GM23338 (cell line): Measurements from ENCODE around the gene CYP20A1. TPM values are rescaled to one million over a fixed set of nuclear protein-coding genes. Genes with fewer than 3 reads are reported as not detected.

Experiments used
- ATAC-seq: fragments of 200-7000 bp; cut with Tn5 transposase; 3 replicates; pipeline ENCODE4 v1.9.1; 2020
- DNase-seq: peaks from one replicate; pipeline ENCODE4 v3.0.0-alpha.2; 2015; ENCODE audit warnings: low spot score
- H2AFZ ChIP-seq: fragments of 200-600 bp; sonication (generic); 2 replicates; pipeline ENCODE4 v1.8.0; 2016; ENCODE audit warnings: antibody characterized with exemption, mild to moderate bottlenecking, moderate library complexity
- H3F3A ChIP-seq: fragments of 200-600 bp; sonication (generic); replicated peaks from 2 replicates; pipeline ENCODE4 v1.8.0; 2017; ENCODE audit warnings: antibody characterized with exemption, mixed run types, low read depth
- H3K27ac ChIP-seq: fragments of 200-600 bp; sonication (generic); 2 replicates; pipeline ENCODE4 v1.6.1; 2016; ENCODE audit warnings: low read depth
- H3K27me3 ChIP-seq: fragments of 200-600 bp; sonication (generic); 2 replicates; pipeline ENCODE4 v1.8.0; 2016; ENCODE audit warnings: mild to moderate bottlenecking, mixed run types, moderate library complexity; ENCODE audit not compliant: insufficient read depth
- H3K36me3 ChIP-seq: fragments of 200-600 bp; sonication (generic); 2 replicates; pipeline ENCODE4 v1.8.0; 2016; ENCODE audit warnings: mild to moderate bottlenecking; ENCODE audit not compliant: insufficient read depth
- H3K4me1 ChIP-seq: fragments of 200-600 bp; sonication (generic); 2 replicates; pipeline ENCODE4 v1.8.0; 2016; ENCODE audit warnings: mild to moderate bottlenecking, moderate library complexity; ENCODE audit not compliant: insufficient read depth
- H3K4me2 ChIP-seq: fragments of 200-600 bp; sonication (generic); 2 replicates; pipeline ENCODE4 v1.7.1; 2017; ENCODE audit warnings: mixed run types
- H3K4me3 ChIP-seq: fragments of 200-600 bp; sonication (generic); 2 replicates; pipeline ENCODE4 v1.6.1; 2016; ENCODE audit warnings: mixed run types
- H3K79me2 ChIP-seq: fragments of 200-600 bp; sonication (generic); replicated peaks from 2 replicates; pipeline ENCODE4 v1.8.0; 2017; ENCODE audit warnings: mild to moderate bottlenecking; ENCODE audit not compliant: insufficient read depth
- H3K9me2 ChIP-seq: fragments of 200-600 bp; sonication (generic); 2 replicates; pipeline ENCODE4 v1.8.0; 2017; ENCODE audit not compliant: insufficient read depth
- H4K20me1 ChIP-seq: fragments of 200-600 bp; sonication (generic); replicated peaks from 2 replicates; pipeline ENCODE4 v1.8.0; 2017; ENCODE audit warnings: mild to moderate bottlenecking; ENCODE audit not compliant: insufficient read depth
- H3K27ac Mint-ChIP-seq: 2 replicates; pipeline ENCODE4 v1.8.0; 2020; ENCODE audit warnings: inconsistent platforms, mild to moderate bottlenecking, moderate library complexity, mixed read lengths
- H3K27me3 Mint-ChIP-seq: 3 replicates; pipeline ENCODE4 v1.8.0; 2022; ENCODE audit warnings: low read depth, mild to moderate bottlenecking, moderate library complexity, mixed read lengths, inconsistent platforms; ENCODE audit not compliant: insufficient read depth, poor library complexity
- H3K36me3 Mint-ChIP-seq: 3 replicates; pipeline ENCODE4 v1.8.0; 2021; ENCODE audit warnings: low read depth, mild to moderate bottlenecking, inconsistent platforms, moderate library complexity, mixed read lengths
- H3K4me1 Mint-ChIP-seq: 3 replicates; pipeline ENCODE4 v1.8.0; 2020; ENCODE audit warnings: mild to moderate bottlenecking, inconsistent platforms, mixed read lengths
- H3K4me3 Mint-ChIP-seq: 3 replicates; pipeline ENCODE4 v1.8.0; 2021; ENCODE audit warnings: moderate library complexity, mild to moderate bottlenecking, inconsistent platforms, mixed read lengths
- H3K9me3 Mint-ChIP-seq: 3 replicates; pipeline ENCODE4 v1.8.0; 2020; ENCODE audit warnings: moderate library complexity, mild to moderate bottlenecking, inconsistent platforms, mixed read lengths
- CREB1 ChIP-seq: fragments of 250-450 bp; sonication (Bioruptor Pico); IDR thresholded peaks from 2 replicates; pipeline ENCODE4 v1.5.0; 2020; ENCODE audit warnings: low read depth, mild to moderate bottlenecking, moderate library complexity
- ETS1 ChIP-seq: IDR thresholded peaks from 2 replicates; pipeline ENCODE4 v1.6.1; 2016; ENCODE audit warnings: antibody characterized with exemption
- EZH2 ChIP-seq: fragments of 200-600 bp; sonication (generic); IDR thresholded peaks from one replicate; pipeline ENCODE4 v1.8.0; 2017; ENCODE audit warnings: antibody characterized with exemption, mild to moderate bottlenecking, low read depth; ENCODE audit not compliant: unreplicated experiment
- EZH2phosphoT487 ChIP-seq: fragments of 200-600 bp; sonication (generic); IDR thresholded peaks from one replicate; pipeline ENCODE4 v1.8.1; 2018; ENCODE audit warnings: antibody characterized with exemption; ENCODE audit not compliant: unreplicated experiment
- JUNB ChIP-seq: IDR thresholded peaks from one replicate; pipeline ENCODE4 v1.6.1; 2016; ENCODE audit warnings: antibody characterized with exemption; ENCODE audit not compliant: unreplicated experiment
- NANOG ChIP-seq: IDR thresholded peaks from 2 replicates; pipeline ENCODE4 v1.6.1; 2016; ENCODE audit warnings: antibody characterized with exemption, borderline replicate concordance
- REST ChIP-seq: IDR thresholded peaks from one replicate; pipeline ENCODE4 v1.6.1; 2018; ENCODE audit warnings: antibody characterized with exemption; ENCODE audit not compliant: unreplicated experiment
- STAT1 ChIP-seq: IDR thresholded peaks from one replicate; pipeline ENCODE4 v1.6.1; 2016; ENCODE audit warnings: antibody characterized with exemption; ENCODE audit not compliant: unreplicated experiment
- ZNF114 ChIP-seq: fragments of 250-450 bp; sonication (Bioruptor Pico); IDR thresholded peaks from 2 replicates; pipeline ENCODE4 v1.5.0; 2020; ENCODE audit warnings: mild to moderate bottlenecking, moderate library complexity
- ZNF331 ChIP-seq: fragments of 250-450 bp; sonication (Bioruptor Pico); IDR thresholded peaks from 2 replicates; pipeline ENCODE4 v1.5.0; 2020; ENCODE audit warnings: low read depth, mild to moderate bottlenecking, moderate library complexity
- long read RNA-seq: library from polyadenylated mRNA; unstranded; transcript quantifications from one replicate; pipeline ENCODE4 v2.0.0, GENCODE V29; 2020; ENCODE audit not compliant: unreplicated experiment
- polyA plus RNA-seq: library from polyadenylated mRNA; unstranded; fragments of >200 nt; fragmentation: Nextera tagmentation; extraction: Ambion mirVana; gene quantifications from 2 replicates; pipeline ENCODE4 v1.2.1, GENCODE V29; 2016
- total RNA-seq: library from RNA; depleted of rRNA; stranded (reverse); fragments of >200 nt; shearing (Covaris generic); gene quantifications from 2 replicates; pipeline ENCODE4 v1.2.3, GENCODE V29; 2014; rRNA removed
- TF ChIP-seq, protein P1 (sequence below): fragments of 250-450 bp; sonication (Bioruptor Pico); IDR thresholded peaks from 2 replicates; pipeline ENCODE4 v1.5.0; 2020; ENCODE audit warnings: mild to moderate bottlenecking, moderate library complexity
- TF ChIP-seq, protein P2 (sequence below), 2 experiments: fragments of 200-600 bp in 1 of 2; sonication (generic) in 1 of 2; conservative IDR thresholded peaks; 2 replicates each; pipeline versions ENCODE4 v1.5.1 to v1.6.1; 2016 to 2017; ENCODE audit warnings: antibody characterized with exemption in 2 of 2, low read depth in 2 of 2, mild to moderate bottlenecking in 2 of 2, moderate library complexity in 1 of 2

The CYP20A1 gene
- total RNA-seq (18.5 and 21.0 TPM in 2 replicates), polyA plus RNA-seq (12.2 and 17.0 TPM in 2 replicates)
- long read RNA-seq, transcript CYP20A1-201 (13 exons, 1,949 nt) = major isoform, 13 of 25 reads
- long read RNA-seq, partial matches to known transcripts = 3 of 25 reads
- long read RNA-seq, other reads (novel, unspliced or antisense) = 5 of 25 reads

DNA sequence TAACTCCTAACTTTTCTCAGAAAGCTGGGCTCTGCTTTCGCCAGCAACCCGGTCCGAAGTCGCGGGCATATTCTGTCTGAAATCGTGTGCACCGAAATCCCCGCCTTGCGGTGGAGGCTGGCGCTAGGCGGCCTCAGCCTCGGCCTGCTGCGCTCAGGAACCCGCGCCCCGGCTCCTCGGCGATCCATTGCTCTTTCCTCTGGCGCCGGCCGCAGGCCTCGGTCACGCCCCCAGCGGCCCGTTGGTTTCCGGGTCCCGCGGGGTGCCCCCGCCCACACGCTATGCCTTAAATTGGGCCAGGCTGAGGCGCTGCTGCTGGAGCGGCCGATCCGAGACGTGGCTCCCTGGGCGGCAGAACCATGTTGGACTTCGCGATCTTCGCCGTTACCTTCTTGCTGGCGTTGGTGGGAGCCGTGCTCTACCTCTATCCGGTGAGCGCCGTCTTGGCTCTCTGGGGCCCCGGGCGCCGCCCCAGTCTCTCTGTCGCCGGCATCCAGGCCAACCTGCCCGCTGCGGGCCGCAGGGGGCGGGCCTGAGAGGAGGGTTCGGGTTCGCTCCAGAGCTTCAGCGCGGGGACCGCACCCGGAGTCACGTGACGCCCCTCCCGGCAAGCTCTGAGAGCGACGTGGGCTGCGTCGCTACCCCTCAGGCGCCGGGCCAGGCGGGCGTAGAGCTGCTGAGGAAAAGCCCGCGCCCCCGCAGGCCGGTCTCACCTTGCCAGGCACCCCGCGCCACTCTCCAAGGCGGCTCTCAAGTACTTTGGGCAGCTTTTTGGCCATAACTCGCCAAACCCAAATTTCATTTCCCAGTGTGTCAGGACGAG lies at the start of gene CYP20A1:
Gene CYP20A1, plus strand, starts transcription at position 315 of the 823 bp plus-strand sequence. Its CDS starts 45 bp downstream, at position 360.
- no peaks in the 10 kb centered on the region for H3K36me3 ChIP-seq
- peaks cover 3% of the 10 kb centered on the region; the same call in 1 of the 2 replicates for H3K9me2 ChIP-seq
- H3K4me1 Mint-ChIP-seq = peaks cover 5% of the 10 kb centered on the region
- H3F3A ChIP-seq = 0 out of 2 replicates have a peak, but pooled peaks cover 5% of the 10 kb centered on the region
- peak within 1 kb of the TSS; percentile 92 for H3K4me3 Mint-ChIP-seq
- peak within 1 kb of the TSS; percentile 93 for H3K4me2 ChIP-seq
- no peaks in the 10 kb centered on the region for H4K20me1 ChIP-seq
- peaks cover 31% of the 10 kb centered on the region for H3K79me2 ChIP-seq
- peaks cover 10% of the 10 kb centered on the region for H3K27me3 Mint-ChIP-seq
- peaks cover 17% of the 10 kb centered on the region for H3K36me3 Mint-ChIP-seq
- H2AFZ ChIP-seq = peak within 1 kb of the TSS; percentile 98
- peak within 1 kb of the TSS; percentile 99 for H3K27ac ChIP-seq
- H3K27ac Mint-ChIP-seq = peak within 1 kb of the TSS; percentile 97
- no peaks in the 10 kb centered on the region for H3K27me3 ChIP-seq
- no peaks in the 10 kb centered on the region; the same call in 1 of the 2 replicates for H3K4me1 ChIP-seq
- no peaks in the 10 kb centered on the region; the same call in 2 of the 3 replicates for H3K9me3 Mint-ChIP-seq
- peak within 1 kb of the TSS; percentile 85 for H3K4me3 ChIP-seq
- DNase-seq (peak; percentile 96), ATAC-seq (peak; percentile 92)
- TF ChIP-seq, protein P1, sequence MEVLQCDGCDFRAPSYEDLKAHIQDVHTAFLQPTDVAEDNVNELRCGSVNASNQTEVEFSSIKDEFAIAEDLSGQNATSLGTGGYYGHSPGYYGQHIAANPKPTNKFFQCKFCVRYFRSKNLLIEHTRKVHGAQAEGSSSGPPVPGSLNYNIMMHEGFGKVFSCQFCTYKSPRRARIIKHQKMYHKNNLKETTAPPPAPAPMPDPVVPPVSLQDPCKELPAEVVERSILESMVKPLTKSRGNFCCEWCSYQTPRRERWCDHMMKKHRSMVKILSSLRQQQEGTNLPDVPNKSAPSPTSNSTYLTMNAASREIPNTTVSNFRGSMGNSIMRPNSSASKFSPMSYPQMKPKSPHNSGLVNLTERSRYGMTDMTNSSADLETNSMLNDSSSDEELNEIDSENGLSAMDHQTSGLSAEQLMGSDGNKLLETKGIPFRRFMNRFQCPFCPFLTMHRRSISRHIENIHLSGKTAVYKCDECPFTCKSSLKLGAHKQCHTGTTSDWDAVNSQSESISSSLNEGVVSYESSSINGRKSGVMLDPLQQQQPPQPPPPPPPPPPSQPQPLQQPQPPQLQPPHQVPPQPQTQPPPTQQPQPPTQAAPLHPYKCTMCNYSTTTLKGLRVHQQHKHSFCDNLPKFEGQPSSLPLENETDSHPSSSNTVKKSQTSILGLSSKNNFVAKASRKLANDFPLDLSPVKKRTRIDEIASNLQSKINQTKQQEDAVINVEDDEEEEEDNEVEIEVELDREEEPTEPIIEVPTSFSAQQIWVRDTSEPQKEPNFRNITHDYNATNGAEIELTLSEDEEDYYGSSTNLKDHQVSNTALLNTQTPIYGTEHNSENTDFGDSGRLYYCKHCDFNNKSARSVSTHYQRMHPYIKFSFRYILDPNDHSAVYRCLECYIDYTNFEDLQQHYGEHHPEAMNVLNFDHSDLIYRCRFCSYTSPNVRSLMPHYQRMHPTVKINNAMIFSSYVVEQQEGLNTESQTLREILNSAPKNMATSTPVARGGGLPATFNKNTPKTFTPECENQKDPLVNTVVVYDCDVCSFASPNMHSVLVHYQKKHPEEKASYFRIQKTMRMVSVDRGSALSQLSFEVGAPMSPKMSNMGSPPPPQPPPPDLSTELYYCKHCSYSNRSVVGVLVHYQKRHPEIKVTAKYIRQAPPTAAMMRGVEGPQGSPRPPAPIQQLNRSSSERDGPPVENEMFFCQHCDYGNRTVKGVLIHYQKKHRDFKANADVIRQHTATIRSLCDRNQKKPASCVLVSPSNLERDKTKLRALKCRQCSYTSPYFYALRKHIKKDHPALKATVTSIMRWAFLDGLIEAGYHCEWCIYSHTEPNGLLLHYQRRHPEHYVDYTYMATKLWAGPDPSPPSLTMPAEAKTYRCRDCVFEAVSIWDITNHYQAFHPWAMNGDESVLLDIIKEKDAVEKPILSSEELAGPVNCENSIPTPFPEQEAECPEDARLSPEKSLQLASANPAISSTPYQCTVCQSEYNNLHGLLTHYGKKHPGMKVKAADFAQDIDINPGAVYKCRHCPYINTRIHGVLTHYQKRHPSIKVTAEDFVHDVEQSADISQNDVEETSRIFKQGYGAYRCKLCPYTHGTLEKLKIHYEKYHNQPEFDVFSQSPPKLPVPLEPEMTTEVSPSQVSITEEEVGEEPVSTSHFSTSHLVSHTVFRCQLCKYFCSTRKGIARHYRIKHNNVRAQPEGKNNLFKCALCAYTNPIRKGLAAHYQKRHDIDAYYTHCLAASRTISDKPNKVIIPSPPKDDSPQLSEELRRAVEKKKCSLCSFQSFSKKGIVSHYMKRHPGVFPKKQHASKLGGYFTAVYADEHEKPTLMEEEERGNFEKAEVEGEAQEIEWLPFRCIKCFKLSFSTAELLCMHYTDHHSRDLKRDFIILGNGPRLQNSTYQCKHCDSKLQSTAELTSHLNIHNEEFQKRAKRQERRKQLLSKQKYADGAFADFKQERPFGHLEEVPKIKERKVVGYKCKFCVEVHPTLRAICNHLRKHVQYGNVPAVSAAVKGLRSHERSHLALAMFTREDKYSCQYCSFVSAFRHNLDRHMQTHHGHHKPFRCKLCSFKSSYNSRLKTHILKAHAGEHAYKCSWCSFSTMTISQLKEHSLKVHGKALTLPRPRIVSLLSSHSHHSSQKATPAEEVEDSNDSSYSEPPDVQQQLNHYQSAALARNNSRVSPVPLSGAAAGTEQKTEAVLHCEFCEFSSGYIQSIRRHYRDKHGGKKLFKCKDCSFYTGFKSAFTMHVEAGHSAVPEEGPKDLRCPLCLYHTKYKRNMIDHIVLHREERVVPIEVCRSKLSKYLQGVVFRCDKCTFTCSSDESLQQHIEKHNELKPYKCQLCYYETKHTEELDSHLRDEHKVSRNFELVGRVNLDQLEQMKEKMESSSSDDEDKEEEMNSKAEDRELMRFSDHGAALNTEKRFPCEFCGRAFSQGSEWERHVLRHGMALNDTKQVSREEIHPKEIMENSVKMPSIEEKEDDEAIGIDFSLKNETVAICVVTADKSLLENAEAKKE (CRISPR knock-in tag) = no peak
- TF ChIP-seq NANOG (no peak), ZNF114 (no peak), EZH2 (no peak), ETS1 (peak; percentile 58), EZH2phosphoT487 (no peak), STAT1 (no peak), REST (no peak), CREB1 (CRISPR knock-in tag) (no peak; the same call in 1 of the 2 replicates), ZNF331 (no peak), JUNB (no peak)
- TF ChIP-seq, protein P2, sequence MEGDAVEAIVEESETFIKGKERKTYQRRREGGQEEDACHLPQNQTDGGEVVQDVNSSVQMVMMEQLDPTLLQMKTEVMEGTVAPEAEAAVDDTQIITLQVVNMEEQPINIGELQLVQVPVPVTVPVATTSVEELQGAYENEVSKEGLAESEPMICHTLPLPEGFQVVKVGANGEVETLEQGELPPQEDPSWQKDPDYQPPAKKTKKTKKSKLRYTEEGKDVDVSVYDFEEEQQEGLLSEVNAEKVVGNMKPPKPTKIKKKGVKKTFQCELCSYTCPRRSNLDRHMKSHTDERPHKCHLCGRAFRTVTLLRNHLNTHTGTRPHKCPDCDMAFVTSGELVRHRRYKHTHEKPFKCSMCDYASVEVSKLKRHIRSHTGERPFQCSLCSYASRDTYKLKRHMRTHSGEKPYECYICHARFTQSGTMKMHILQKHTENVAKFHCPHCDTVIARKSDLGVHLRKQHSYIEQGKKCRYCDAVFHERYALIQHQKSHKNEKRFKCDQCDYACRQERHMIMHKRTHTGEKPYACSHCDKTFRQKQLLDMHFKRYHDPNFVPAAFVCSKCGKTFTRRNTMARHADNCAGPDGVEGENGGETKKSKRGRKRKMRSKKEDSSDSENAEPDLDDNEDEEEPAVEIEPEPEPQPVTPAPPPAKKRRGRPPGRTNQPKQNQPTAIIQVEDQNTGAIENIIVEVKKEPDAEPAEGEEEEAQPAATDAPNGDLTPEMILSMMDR (conservative IDR thresholded peaks at IDR 0.05; ENCODE audit: low read depth in 2 of 2) = peak; percentile 11 to 44; a peak in 2 of 4 replicates
